Stimulated activated CD4-positive, alpha-beta T cell treated with anti-CD3 and anti-CD28 coated beads, Interleukin-12 subunit alpha, Interleukin-12 subunit beta, amount 100 ng/mL, for 48 hours (primary cell): ENCODE measurements around the gene NGB.
A peak's percentile ranks its signal among the peaks of the same experiment; 100 is the strongest.
"Not testable (repeated sequence)": the region's sequence is repeated elsewhere in the genome, so short reads cannot be mapped to it uniquely, and the experiment has no call there.

Experiments
- DNase-seq, 3 donors: peaks; one replicate each; pipeline ENCODE4 v3.0.0-alpha.2; 2020; ENCODE audit warnings: low read depth in 2 of 3, low spot score in 1 of 3

NGB gene, protein sequence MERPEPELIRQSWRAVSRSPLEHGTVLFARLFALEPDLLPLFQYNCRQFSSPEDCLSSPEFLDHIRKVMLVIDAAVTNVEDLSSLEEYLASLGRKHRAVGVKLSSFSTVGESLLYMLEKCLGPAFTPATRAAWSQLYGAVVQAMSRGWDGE

GRCh38 chr14:77271113-77271710, at the start of gene NGB:
NGB (minus strand) TSS chr14:77271206; CDS start chr14:77270937, 269 bp downstream.
- no peak for DNase-seq

DNA sequence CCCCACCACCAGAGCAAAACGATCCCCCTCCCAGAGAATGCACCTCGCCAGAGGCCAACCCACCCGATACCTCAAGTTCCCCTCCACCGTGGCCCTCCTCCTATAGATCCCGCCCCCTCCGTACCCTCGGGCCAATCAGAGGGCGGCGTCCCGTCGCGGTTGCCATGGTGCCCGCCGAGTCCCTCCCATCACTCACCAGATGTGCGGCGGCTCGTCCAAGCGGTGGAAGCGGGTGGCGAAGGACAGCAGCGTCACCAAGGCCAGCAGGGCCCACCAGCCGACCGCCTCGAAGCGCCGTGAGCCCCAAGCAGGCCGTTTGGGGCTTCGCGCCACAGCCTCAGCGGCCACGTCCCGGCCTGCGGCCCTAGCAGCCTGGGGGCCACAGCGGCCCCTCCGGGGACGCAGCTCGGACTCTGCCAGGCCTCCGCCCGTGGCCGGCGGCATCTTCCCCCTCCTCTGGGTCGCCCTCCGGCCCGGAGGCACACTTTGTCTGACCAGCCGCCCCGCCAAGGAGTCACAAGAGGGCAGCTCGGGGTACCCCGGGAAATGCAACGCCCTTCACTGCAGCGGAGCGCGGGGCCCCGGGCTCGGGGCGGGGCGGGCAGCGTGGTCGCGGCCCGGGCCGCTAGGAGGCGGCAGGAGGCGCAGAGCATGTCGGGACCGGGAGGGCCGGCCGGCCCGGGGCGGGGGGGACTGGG, 49.4 kb upstream of the NGB start, which contains the start of gene POMT2:
Gene POMT2, minus strand, starts transcription at position 646 of the 698 bp plus-strand sequence. Its CDS starts 202 bp downstream, at position 444.
- peak; percentile 82 to 88 (median 88) for DNase-seq

DNA sequence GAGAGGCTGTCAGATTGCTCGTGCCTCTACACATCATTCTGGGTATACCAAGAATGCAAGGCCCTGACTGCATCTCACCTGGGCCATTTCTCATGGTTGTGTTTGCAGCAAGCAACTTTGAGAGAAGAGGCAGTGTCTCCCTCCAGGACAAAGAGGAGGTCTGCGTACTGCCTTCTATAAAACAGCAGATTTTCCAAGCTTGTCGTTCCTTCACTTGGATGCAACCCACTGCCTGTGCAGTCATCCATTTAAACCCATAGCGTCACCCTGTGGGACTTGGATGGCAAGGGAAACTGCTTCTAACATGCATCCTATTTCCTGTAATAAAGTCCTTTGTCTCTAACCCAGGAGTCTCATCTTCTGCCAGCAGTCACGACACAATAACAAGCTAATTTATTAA, 48.4 kb upstream of the NGB start:
- DNase-seq: no peak

GRCh38 chr14:77318756-77319155, 47.8 kb upstream of the NGB start:
- DNase-seq: not testable (repeated sequence)

- no peak for DNase-seq
These were observed 47.1 kb upstream of the NGB start for GRCh38 chr14:77318006-77318553.

GRCh38 chr14:77316872-77317301, 45.9 kb upstream of the NGB start:
- no peak for DNase-seq

- DNase-seq: no peak
These were observed 45.1 kb upstream of the NGB start for GRCh38 chr14:77316195-77316505.

DNA sequence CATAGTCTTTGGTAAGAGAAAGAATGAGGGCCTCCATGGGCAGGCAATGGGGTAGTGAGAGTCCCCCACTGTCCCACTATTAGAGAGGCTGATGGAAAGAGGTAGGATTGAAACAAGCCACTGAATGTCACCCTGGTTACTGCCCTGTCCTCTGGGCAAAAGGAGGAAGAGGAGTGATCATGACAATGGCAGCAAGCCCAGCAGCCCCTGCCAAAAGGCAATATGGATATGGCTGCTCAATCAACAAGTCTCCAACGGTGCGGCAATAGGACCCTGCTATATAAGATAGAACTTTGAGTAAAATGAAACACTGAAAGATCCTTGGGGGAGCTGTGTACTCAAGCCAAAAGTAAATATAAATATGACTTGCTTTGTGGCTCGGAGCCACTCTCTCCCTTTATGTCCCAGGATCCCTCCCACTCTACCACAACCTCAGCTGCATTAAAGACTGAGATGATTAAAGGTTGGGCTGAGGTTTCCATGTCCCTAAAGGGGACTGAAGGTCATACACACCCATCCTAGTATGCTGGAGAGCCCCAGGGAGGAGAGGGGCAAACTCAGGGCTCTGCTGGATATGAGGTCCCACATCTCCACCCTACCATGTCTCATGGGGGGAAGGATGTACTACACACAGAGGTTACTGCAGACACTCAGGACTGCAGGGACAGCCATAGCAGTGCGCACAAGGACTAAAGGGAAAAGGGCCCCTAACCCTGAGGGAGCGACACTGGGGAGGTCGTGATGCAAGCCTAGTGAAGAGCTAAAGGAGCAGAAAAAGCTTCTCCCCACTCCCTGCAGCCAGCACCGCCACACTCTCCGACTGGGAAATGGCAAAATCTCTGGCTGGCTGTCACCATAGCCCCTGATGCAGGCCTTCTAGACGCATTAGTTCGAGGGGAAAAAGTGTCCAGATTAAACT, 43.8 kb upstream of the NGB start:
- no peak for DNase-seq

DNA sequence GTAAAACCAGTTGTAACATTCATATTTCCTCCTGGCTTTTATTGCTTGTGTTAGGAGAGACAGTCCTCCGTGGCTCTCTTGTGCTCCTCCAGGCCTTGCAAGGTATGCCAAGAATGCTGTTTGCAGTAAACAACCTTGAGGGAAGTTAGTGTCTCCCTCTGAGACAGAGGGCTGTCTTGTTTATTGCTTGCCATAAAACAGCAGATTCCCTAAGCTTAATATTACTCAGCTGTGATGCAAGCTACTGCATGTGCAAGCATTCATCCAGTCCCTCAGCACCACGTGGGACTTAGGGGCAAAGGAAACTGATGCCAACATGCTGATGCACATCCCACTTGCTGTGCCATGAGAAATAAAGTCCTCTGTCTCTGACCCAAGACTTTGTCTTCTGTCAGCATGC, 43.0 kb upstream of the NGB start:
- no peak for DNase-seq

DNA sequence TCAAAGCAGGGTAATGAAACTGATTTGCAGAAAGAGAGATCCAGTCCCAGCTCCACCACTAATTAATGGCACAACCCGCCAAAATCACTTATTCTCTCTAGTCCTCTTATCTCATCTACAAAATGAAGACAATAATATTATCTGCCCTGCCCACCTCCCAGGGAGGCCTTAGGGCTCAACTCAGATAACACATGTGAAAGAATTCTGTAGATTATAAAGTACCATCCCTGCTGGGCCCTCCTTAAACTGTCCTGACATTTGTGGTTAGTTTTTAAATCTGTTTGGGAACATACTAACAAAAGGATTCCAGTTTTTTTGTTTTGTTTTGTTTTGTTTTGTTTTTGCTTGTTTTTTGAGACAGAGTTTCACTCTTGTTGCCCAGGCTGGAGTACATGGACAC, 42.4 kb upstream of the NGB start:
- no peak for DNase-seq

- no peak for DNase-seq
These were observed 40.2 kb upstream of the NGB start for GRCh38 chr14:77311217-77311616.

GRCh38 chr14:77310026-77310425, 39.0 kb upstream of the NGB start:
- DNase-seq: no peak

- no peak for DNase-seq
These were observed 38.1 kb upstream of the NGB start for GRCh38 chr14:77309131-77309530.

DNA sequence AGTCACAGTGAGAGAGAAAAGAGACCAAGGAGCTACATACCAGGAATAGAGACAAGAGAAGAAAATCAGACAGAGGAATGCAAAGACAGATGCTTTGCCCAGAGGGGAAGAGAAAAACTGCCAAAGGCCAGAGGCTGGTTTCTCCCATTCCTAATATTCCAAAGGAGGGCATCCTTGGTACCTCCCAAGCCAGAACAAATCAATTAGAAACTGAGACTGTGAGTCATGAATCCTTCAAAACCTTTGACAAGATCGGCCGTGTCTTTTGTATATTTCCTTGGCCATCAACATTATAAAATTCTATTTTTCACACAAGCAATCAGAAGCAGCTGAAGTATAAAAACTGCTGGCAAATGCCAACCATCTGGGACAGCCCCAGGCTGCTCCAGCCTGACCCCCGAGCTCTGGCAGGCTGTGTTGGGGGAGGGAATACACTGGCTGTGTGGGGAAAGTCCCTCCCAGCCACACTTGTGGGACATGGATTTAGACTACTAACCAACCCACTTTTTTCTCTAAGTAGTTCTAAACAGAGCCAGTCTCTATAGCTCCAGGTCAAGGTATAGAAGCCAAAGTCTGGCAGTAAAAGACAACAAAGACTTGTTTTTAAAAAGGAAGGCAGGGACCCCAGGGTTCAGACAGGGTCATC, 36.0 kb upstream of the NGB start:
- no peak for DNase-seq

GRCh38 chr14:77306416-77306815, 35.4 kb upstream of the NGB start:
- DNase-seq: no peak

GRCh38 chr14:77305696-77306095, 34.7 kb upstream of the NGB start:
- DNase-seq: no peak

GRCh38 chr14:77303417-77304156, 32.6 kb upstream of the NGB start:
- DNase-seq: peak in 2 of 3 donors; percentile 33 to 36

DNA sequence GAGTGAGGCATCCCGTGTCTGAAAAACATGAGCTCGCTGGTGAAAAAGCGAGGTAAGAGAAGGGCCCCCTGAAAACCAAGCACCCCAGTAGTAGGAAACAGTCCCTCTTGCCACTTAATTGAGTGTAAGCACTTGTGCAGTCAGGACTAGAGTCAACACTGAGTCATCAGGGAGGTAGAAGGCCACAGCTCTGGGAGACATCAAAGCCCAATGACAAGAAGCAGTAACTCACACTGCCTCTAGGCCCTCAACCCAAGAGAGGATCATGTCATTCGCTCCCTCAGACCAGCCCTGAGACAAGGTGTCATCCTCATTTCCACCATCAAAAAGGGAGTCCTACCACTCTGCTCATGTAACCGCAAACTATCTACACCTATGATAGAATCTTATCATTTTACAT, 31.9 kb upstream of the NGB start:
- DNase-seq: peak; percentile 45 to 58 (median 48)

DNA sequence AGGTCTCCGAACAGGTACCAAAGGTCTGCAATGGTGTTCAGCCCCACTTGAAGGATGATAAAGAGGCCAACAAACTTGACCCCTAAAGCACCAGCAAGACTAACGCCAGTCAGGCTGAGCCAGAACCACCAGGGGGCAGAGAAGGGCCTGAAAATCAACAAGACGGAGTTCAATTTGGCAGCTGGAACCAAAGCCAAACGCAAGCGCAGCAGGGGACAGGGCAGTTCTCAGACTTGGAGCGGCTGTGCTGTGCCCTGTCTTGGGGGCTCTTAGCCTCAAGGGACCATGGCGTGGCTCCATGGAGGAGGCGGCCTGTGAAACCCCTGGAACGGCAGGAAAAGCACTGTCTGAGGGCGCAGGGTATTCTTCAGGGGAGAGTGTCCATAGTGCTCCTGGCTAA, 30.1 kb upstream of the NGB start:
- DNase-seq: peak; percentile 44 to 46 (median 44)

- DNase-seq: no peak
These were observed 28.8 kb upstream of the NGB start for GRCh38 chr14:77299771-77300170.
